Caco-2 (cell line): ENCODE results near the gene CACNA1S. TPM values are rescaled to one million over a fixed set of nuclear protein-coding genes. Genes with fewer than 3 reads are reported as not detected.

ENCODE experiments used
- BruUV-seq: library from RNA; stranded (reverse); fragments of 400-500 nt; replicated peaks from 2 replicates; lab custom pipeline; 2021; lab: Mats Ljungman, UMichigan
- CTCF ChIA-PET: fragments of 300-600 bp; sonication (Branson Sonifier 250); formaldehyde crosslinking; loops from one replicate; lab custom pipeline; 2022; ENCODE audit warnings: antibody characterized with exemption; lab: Charles Lee
- POLR2A ChIA-PET: fragments of 300-600 bp; sonication (Branson Sonifier 250); formaldehyde crosslinking; loops from one replicate; lab custom pipeline; 2022; ENCODE audit warnings: antibody characterized with exemption; lab: Charles Lee
- DNase-seq, 2 experiments: peaks; one replicate each; pipeline versions ENCODE4 v3.0.0 to v3.0.0-alpha.2; 2020 to 2022
- H3K27me3 ChIP-seq: replicated peaks from 2 replicates; pipeline ENCODE4 v1.6.0; 2011; ENCODE audit warnings: low read length; ENCODE audit not compliant: control insufficient read depth, insufficient read depth
- H3K36me3 ChIP-seq: 2 replicates; pipeline ENCODE4 v1.5.1; 2011; ENCODE audit warnings: low read length; ENCODE audit not compliant: control insufficient read depth, insufficient read depth
- H3K4me1 ChIP-seq: fragments of 250-450 bp; sonication (Bioruptor Pico); 2 replicates; pipeline ENCODE4 v1.5.1; 2020; ENCODE audit warnings: mild to moderate bottlenecking
- H3K4me3 ChIP-seq: 2 replicates; pipeline ENCODE4 v1.5.1; 2011; ENCODE audit warnings: low read depth, mild to moderate bottlenecking, control low read depth, low read length
- H3K9me3 ChIP-seq: fragments of 250-450 bp; sonication (Bioruptor Pico); 2 replicates; pipeline ENCODE4 v1.5.1; 2020; ENCODE audit warnings: mild to moderate bottlenecking, moderate library complexity
- H3K27ac Mint-ChIP-seq: one replicate; pipeline ENCODE4 v1.8.0; 2022; ENCODE audit warnings: mixed read lengths; ENCODE audit not compliant: unreplicated experiment
- H3K27me3 Mint-ChIP-seq: one replicate; pipeline ENCODE4 v1.8.0; 2022; ENCODE audit warnings: mixed read lengths; ENCODE audit not compliant: insufficient read depth, unreplicated experiment
- H3K36me3 Mint-ChIP-seq: one replicate; pipeline ENCODE4 v1.8.0; 2022; ENCODE audit warnings: mild to moderate bottlenecking, mixed read lengths; ENCODE audit not compliant: insufficient read depth, unreplicated experiment
- H3K4me1 Mint-ChIP-seq: one replicate; pipeline ENCODE4 v1.8.0; 2022; ENCODE audit warnings: low read depth, mixed read lengths; ENCODE audit not compliant: unreplicated experiment
- H3K4me3 Mint-ChIP-seq: one replicate; pipeline ENCODE4 v1.8.0; 2022; ENCODE audit warnings: mild to moderate bottlenecking, moderate library complexity, mixed read lengths; ENCODE audit not compliant: unreplicated experiment
- H3K9me3 Mint-ChIP-seq: one replicate; pipeline ENCODE4 v1.8.0; 2022; ENCODE audit warnings: mixed read lengths; ENCODE audit not compliant: unreplicated experiment
- CTCF ChIP-seq, 2 experiments: fragments of 200-600 bp in 1 of 2; IDR thresholded peaks; 1 replicate in 1 of 2; 2 replicates in 1 of 2; pipeline versions ENCODE4 v1.5.1 to v1.8.0; 2011 to 2022; ENCODE audit warnings: antibody characterized with exemption in 1 of 2, control low read depth in 1 of 2, inconsistent platforms in 1 of 2, low read depth in 1 of 2, low read length in 1 of 2, mild to moderate bottlenecking in 1 of 2, moderate library complexity in 1 of 2; ENCODE audit not compliant: insufficient read depth in 1 of 2, severe bottlenecking in 1 of 2, unreplicated experiment in 1 of 2
- intact Hi-C: fragments of 100-400 bp; cut with micrococcal nuclease; formaldehyde crosslinking; loops from one replicate; pipeline ENCODE4 v1.10.0; 2022; ENCODE audit not compliant: unreplicated experiment
- total RNA-seq: library from RNA; stranded (reverse); gene quantifications from 2 replicates; pipeline ENCODE4 v1.2.3, GENCODE V29; 2022

Gene CACNA1S
- total RNA-seq, 1 experiment from 2014 or later: 0.07 TPM

GRCh38 chr1:201104141-201104540 is 8.1 kb downstream of the CACNA1S start:
- TF ChIP-seq CTCF (IDR thresholded peaks at IDR 0.05; ENCODE audit: insufficient read depth in 1 of 2, low read depth in 1 of 2, low read length in 1 of 2, severe bottlenecking in 1 of 2, unreplicated experiment in 1 of 2): no peak
- H3K27me3 ChIP-seq: no peaks in the 10 kb centered on the region

GRCh38 chr1:201103666-201104065 is 8.6 kb downstream of the CACNA1S start:
- BruUV-seq: no TSS peak
- H3K4me3 ChIP-seq: no peak overlapping the region
- intact Hi-C loops: no loop called here
- Mint-ChIP-seq H3K27me3 (no peaks in the 10 kb centered on the region), H3K4me3 (no peak overlapping the region), H3K9me3 (no peaks in the 10 kb centered on the region), H3K4me1 (peaks cover 11% of the 10 kb centered on the region), H3K36me3 (no peaks in the 10 kb centered on the region), H3K27ac (no peak overlapping the region)
- no peaks in the 10 kb centered on the region for H3K4me1 ChIP-seq
- CTCF ChIA-PET: no interaction called here
- H3K27me3 ChIP-seq: no peaks in the 10 kb centered on the region
- POLR2A ChIA-PET: no interaction called here
- no peak for TF ChIP-seq CTCF (IDR thresholded peaks at IDR 0.05; ENCODE audit: insufficient read depth in 1 of 2, low read depth in 1 of 2, low read length in 1 of 2, severe bottlenecking in 1 of 2, unreplicated experiment in 1 of 2)
- no peak for DNase-seq
- no peaks in the 10 kb centered on the region for H3K9me3 ChIP-seq
- H3K36me3 ChIP-seq: no peaks in the 10 kb centered on the region

More at GRCh38 chr1:201104141-201104540, 8.1 kb downstream of the CACNA1S start:
- Mint-ChIP-seq H3K27me3 (no peaks in the 10 kb centered on the region), H3K4me1 (peaks cover 11% of the 10 kb centered on the region), H3K4me3 (no peak overlapping the region), H3K36me3 (no peaks in the 10 kb centered on the region), H3K27ac (no peak overlapping the region), H3K9me3 (no peaks in the 10 kb centered on the region)
- no peaks in the 10 kb centered on the region for H3K4me1 ChIP-seq
- no peaks in the 10 kb centered on the region for H3K36me3 ChIP-seq
- BruUV-seq: no TSS peak
- POLR2A ChIA-PET: no interaction called here
- CTCF ChIA-PET: interaction anchor here (0.6 kb wide), 1 partner anchor 50 kb away, joined by 4 read pairs; the partner anchor contains the start of gene TMEM9
- no peak for DNase-seq
- no peak overlapping the region for H3K4me3 ChIP-seq
- H3K9me3 ChIP-seq: no peaks in the 10 kb centered on the region
- intact Hi-C loops: no loop called here

- H3K4me1 ChIP-seq: no peaks in the 10 kb centered on the region
- H3K36me3 Mint-ChIP-seq: no peaks in the 10 kb centered on the region
- no peaks in the 10 kb centered on the region for H3K9me3 ChIP-seq
- H3K4me1 Mint-ChIP-seq: peaks cover 11% of the 10 kb centered on the region
- BruUV-seq: no TSS peak
- H3K4me3 ChIP-seq: no peak overlapping the region
- CTCF ChIA-PET: interaction anchor here (0.9 kb wide), 1 partner anchor 14 kb away, joined by 4 read pairs; no protein-coding TSS in a partner anchor
- no peak overlapping the region for H3K4me3 Mint-ChIP-seq
- no peak for DNase-seq
- TF ChIP-seq CTCF (IDR thresholded peaks at IDR 0.05; ENCODE audit: insufficient read depth in 1 of 2, low read depth in 1 of 2, low read length in 1 of 2, severe bottlenecking in 1 of 2, unreplicated experiment in 1 of 2): no peak
- no peaks in the 10 kb centered on the region for H3K36me3 ChIP-seq
- H3K27me3 Mint-ChIP-seq: peaks cover 6% of the 10 kb centered on the region
- POLR2A ChIA-PET: no interaction called here
- no peaks in the 10 kb centered on the region for H3K9me3 Mint-ChIP-seq
- intact Hi-C loops: no loop called here
- H3K27ac Mint-ChIP-seq: no peak overlapping the region
- no peaks in the 10 kb centered on the region for H3K27me3 ChIP-seq
Measured at GRCh38 chr1:201100169-201100930, 11.9 kb downstream of the CACNA1S start.
